DOHH2 (cell line): Measurements from ENCODE around the gene GRB10.

Source experiments
- CTCF ChIP-seq: fragments of 200-600 bp; sonication (generic); IDR thresholded peaks from one replicate; pipeline ENCODE4 v1.5.1; 2014; ENCODE audit warnings: antibody characterized with exemption, mild to moderate bottlenecking, low read depth, low read length; ENCODE audit not compliant: poor library complexity, severe bottlenecking
- EZH2phosphoT487 ChIP-seq: fragments of 200-600 bp; sonication (generic); IDR thresholded peaks from 2 replicates; pipeline ENCODE4 v1.6.1; 2017; ENCODE audit warnings: borderline replicate concordance, mild to moderate bottlenecking, antibody characterized with exemption, low read length, moderate library complexity, mixed read lengths

- TF ChIP-seq CTCF = no peak
- no peak for TF ChIP-seq EZH2phosphoT487
These were observed 183.3 kb downstream of the GRB10 start for GRCh38 chr7:50599385-50599784.
